Measurements from ENCODE around the gene EIF1AY. TPM values are rescaled to one million over a fixed set of nuclear protein-coding genes. Genes with fewer than 3 reads are reported as not detected.

The EIF1AY gene
- total and polyA plus RNA-seq, 2 of the 4 experiments (the other 2 are of a cell fraction): not detected

DNA sequence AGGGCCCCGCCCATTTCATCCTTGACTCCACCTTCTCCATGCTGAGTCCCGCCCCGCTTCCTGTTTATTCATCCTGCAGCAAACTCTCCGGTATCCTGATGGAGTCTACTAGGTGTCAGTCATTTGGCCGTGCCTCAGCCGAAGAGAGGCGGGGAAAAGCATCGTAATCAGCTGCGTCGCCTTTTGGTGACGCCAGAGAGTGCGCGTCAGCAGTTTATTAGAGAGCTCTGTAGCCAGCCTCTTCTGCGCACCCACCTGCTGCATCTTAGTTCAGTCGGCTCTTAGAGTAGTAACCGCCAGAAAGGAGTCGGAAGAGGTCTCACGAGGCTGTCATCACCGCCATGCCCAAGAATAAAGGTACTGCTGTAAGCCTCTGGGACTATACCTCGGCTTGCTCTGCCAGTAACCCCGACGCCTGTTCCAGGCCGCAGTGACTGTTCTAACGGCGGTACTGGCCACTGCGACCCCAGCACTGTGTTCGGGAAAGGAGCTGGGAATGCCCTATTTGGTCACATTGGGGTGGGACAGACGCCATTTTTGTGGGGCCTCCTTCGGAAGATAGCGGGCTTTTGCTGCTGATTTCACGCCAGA lies at the start of gene EIF1AY (continued):
- TF ChIP-seq FOS (IDR thresholded peaks at IDR 0.05; ENCODE audit: low read depth, low read length): no peak

GRCh38 chrY:20528435-20528834 lies 47.1 kb upstream of the EIF1AY start:
- H4K5ac ChIP-seq (ENCODE audit: low read depth, low read length): no peak overlapping the region
- no peaks in the 10 kb centered on the region for H3K27me3 ChIP-seq (ENCODE audit: control insufficient read depth, insufficient read depth, low read length)
- H2BK5ac ChIP-seq (ENCODE audit: low read depth, low read length, poor library complexity, severe bottlenecking): no peak overlapping the region
- TF ChIP-seq MAFK (IDR thresholded peaks at IDR 0.05; ENCODE audit: low read depth, low read length) (no peak), NFE2L2 (IDR thresholded peaks at IDR 0.05; ENCODE audit: low read depth, low read length) (no peak), CHD1 (IDR thresholded peaks at IDR 0.05; ENCODE audit: low read depth, low read length) (no peak), BHLHE40 (IDR thresholded peaks at IDR 0.05; ENCODE audit: low read depth, low read length) (no peak), FOS (IDR thresholded peaks at IDR 0.05; ENCODE audit: low read depth, low read length) (no peak), POLR2A (IDR thresholded peaks at IDR 0.05; ENCODE audit: low read depth, low read length) (no peak), USF2 (IDR thresholded peaks at IDR 0.05; ENCODE audit: low read depth, low read length) (no peak), RAD21 (IDR thresholded peaks at IDR 0.05; ENCODE audit: low read length) (no peak), RCOR1 (IDR thresholded peaks at IDR 0.05; ENCODE audit: insufficient replicate concordance, low read length) (no peak), ELK1 (IDR thresholded peaks at IDR 0.05; ENCODE audit: borderline replicate concordance, low read depth, low read length) (no peak), SMC3 (IDR thresholded peaks at IDR 0.05; ENCODE audit: low read depth, low read length) (no peak), RFX5 (IDR thresholded peaks at IDR 0.05; ENCODE audit: low read depth, low read length) (no peak)
- H2BK15ac ChIP-seq (ENCODE audit: low read depth, low read length): no peak overlapping the region
- no peak overlapping the region for H4K91ac ChIP-seq (ENCODE audit: insufficient read depth, low read depth, low read length)
- no CpG with 5 or more reads among the region's 6 CpGs for WGBS, 2 experiments (ENCODE audit: extremely low coverage in 2 of 2, insufficient read length in 1 of 2)
- intact Hi-C loops (cut with micrococcal nuclease) (no loop called here), in situ Hi-C loops (cut with MboI; ENCODE audit: low sequenced_read_pairs) (no loop called here), dilution Hi-C loops (cut with HindIII; ENCODE audit: low sequenced_read_pairs, unreplicated experiment) (no loop called here)
- no peak overlapping the region for H3K4me2 ChIP-seq (ENCODE audit: low read depth, low read length)
- no peak for DNase-seq
- no peak overlapping the region for H3K18ac ChIP-seq (ENCODE audit: low read depth, low read length)
- H3K9ac ChIP-seq (ENCODE audit: low read depth, low read length): no peak overlapping the region
- no peak overlapping the region for H3K27ac ChIP-seq (ENCODE audit: insufficient read depth, low read length)
- no peak overlapping the region for H4K8ac ChIP-seq (ENCODE audit: low read depth in 2 of 2, low read length in 2 of 2)
- no peaks in the 10 kb centered on the region for H3K9me3 ChIP-seq (ENCODE audit: control insufficient read depth, insufficient read depth, low read length)
- H3K14ac ChIP-seq (replicated peaks; ENCODE audit: low read depth, low read length): no peak overlapping the region
- H3K4ac ChIP-seq (ENCODE audit: low read depth, low read length): no peak overlapping the region
- H2AFZ ChIP-seq (replicated peaks; ENCODE audit: low read length, poor library complexity): no peak overlapping the region
- BruUV-seq (replicated peaks): no TSS peak
- no peak overlapping the region for H2AK5ac ChIP-seq (ENCODE audit: low read depth, low read length)
- no peak for ATAC-seq (ENCODE audit: low read depth)
- CTCF ChIA-PET: no interaction called here
- POLR2A ChIA-PET (ENCODE audit: unreplicated experiment): no interaction called here
- no peaks in the 10 kb centered on the region for H3K9me1 ChIP-seq (ENCODE audit: insufficient read depth, low read length)
- H4K20me1 ChIP-seq (ENCODE audit: insufficient read depth, low read length): no peaks in the 10 kb centered on the region
- no peak overlapping the region for H2BK120ac ChIP-seq (ENCODE audit: low read depth, low read length)
- H3K56ac ChIP-seq (ENCODE audit: extremely low read depth, insufficient read depth, low read length): no peak overlapping the region
- no peak overlapping the region for H2AK9ac ChIP-seq (replicated peaks; ENCODE audit: low read depth, low read length, poor library complexity)
- H3K4me3 ChIP-seq (ENCODE audit: insufficient read depth, low read depth, low read length): no peak overlapping the region
- H3K36me3 ChIP-seq (ENCODE audit: control insufficient read depth, insufficient read depth, low read length): no peaks in the 10 kb centered on the region
- no peak overlapping the region for H2BK20ac ChIP-seq (ENCODE audit: low read depth, low read length)
- no peaks in the 10 kb centered on the region for H3K4me1 ChIP-seq (ENCODE audit: control insufficient read depth, insufficient read depth, low read length)
- no peak overlapping the region for H3K23ac ChIP-seq (ENCODE audit: low read depth, low read length)
- no peaks in the 10 kb centered on the region for H3K79me1 ChIP-seq (ENCODE audit: low read depth in 1 of 2, low read length in 2 of 2)

Data from IMR-90 (cell line).